Measurements from ENCODE around the gene PHOSPHO2. TPM values are rescaled to one million over a fixed set of nuclear protein-coding genes. Genes with fewer than 3 reads are reported as not detected.

The PHOSPHO2 gene
- total and polyA plus RNA-seq, 2 donors (not counting 3 experiments of a cell fraction or from before 2014, with no cell fraction given): 0.69 to 2.7 TPM

DNA sequence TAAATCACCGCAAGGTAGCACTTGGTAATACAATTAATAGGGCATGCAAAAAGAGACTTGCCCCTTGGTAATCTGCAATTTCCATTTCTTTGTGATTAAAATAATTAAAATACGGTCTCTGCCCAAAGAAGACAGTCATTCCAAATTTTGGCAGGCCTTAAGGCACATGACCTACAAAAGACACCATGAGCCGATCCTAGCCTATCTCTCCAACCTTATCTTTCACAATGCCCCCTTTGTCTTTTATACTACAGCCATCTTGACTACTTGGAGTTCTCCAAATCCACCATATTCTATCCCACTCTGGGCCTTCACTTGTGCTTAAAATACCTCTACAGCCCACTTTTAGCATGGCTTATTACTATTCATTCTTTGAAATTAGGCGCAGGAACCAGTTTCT is 23.3 kb upstream of the PHOSPHO2 start:
- H3K4me2 ChIP-seq (ENCODE audit: insufficient read depth, low read length): no peak overlapping the region
- no peaks in the 10 kb centered on the region for H3K9me1 ChIP-seq (replicated peaks; ENCODE audit: control insufficient read depth, extremely low read depth, insufficient read depth, low read length)
- H3K27ac ChIP-seq (ENCODE audit: insufficient read depth, low read depth, low read length): no peak overlapping the region
- no peak overlapping the region for H2AFZ ChIP-seq (ENCODE audit: low read depth, low read length)
- intact Hi-C loops (cut with micrococcal nuclease) (no loop called here), dilution Hi-C loops (cut with MboI; ENCODE audit: extremely low pct_ligation_motif_present, low sequenced_read_pairs) (no loop called here)
- ChIA-PET POLR2A (no interaction called here), CTCF (no interaction called here)
- H4K20me1 ChIP-seq (replicated peaks; ENCODE audit: control insufficient read depth, extremely low read depth, insufficient read depth, low read length): no peaks in the 10 kb centered on the region
- TF ChIP-seq POLR2AphosphoS5 (IDR thresholded peaks at IDR 0.05; ENCODE audit: insufficient read depth, low read depth, low read length) (no peak), FOS (IDR thresholded peaks at IDR 0.05; ENCODE audit: borderline replicate concordance, insufficient read depth, low read length) (no peak), CTCF (IDR thresholded peaks at IDR 0.05; ENCODE audit: extremely low read depth in 1 of 2, insufficient read depth in 1 of 2, low read depth in 1 of 2, low read length in 2 of 2) (no peak), MAX (IDR thresholded peaks at IDR 0.05; ENCODE audit: insufficient read depth, insufficient read length) (no peak), MYC (IDR thresholded peaks at IDR 0.05; ENCODE audit: low read depth, low read length) (no peak), GATA2 (IDR thresholded peaks at IDR 0.05; ENCODE audit: insufficient read depth, insufficient read length, low read depth, low read length) (no peak), POLR2A (IDR thresholded peaks at IDR 0.05; ENCODE audit: low read depth, low read length) (no peak), EZH2 (IDR thresholded peaks at IDR 0.05; ENCODE audit: borderline replicate concordance, low read depth, low read length, severe bottlenecking) (no peak), JUN (IDR thresholded peaks at IDR 0.05; ENCODE audit: borderline replicate concordance, insufficient read depth, insufficient read length, low read depth) (no peak)
- no peaks in the 10 kb centered on the region for H3K4me1 ChIP-seq (ENCODE audit: control insufficient read depth, extremely low read depth, insufficient read depth, low read length)
- H3K9ac ChIP-seq (replicated peaks; ENCODE audit: extremely low read depth, insufficient read depth, low read length): no peak overlapping the region
- BruUV-seq (replicated peaks): no TSS peak
- FAIRE-seq (no peak), DNase-seq (ENCODE audit: low read depth, low spot score) (no peak)
- H3K36me3 ChIP-seq (ENCODE audit: control insufficient read depth in 2 of 2, extremely low read depth in 1 of 2, insufficient read depth in 2 of 2, low read length in 2 of 2): no peaks in the 10 kb centered on the region
- H3K79me2 ChIP-seq (ENCODE audit: control insufficient read depth, insufficient read depth, low read length): no peaks in the 10 kb centered on the region
- H3K9me3 ChIP-seq (replicated peaks; ENCODE audit: control insufficient read depth, insufficient read depth, low read length): no peaks in the 10 kb centered on the region
- H3K27me3 ChIP-seq (ENCODE audit: control insufficient read depth in 2 of 2, insufficient read depth in 2 of 2, low read length in 2 of 2): peaks cover 2 to 3% of the 10 kb centered on the region in 2 experiments
- no peak overlapping the region for H3K4me3 ChIP-seq (replicated peaks in 1 of 3; ENCODE audit: insufficient read depth in 1 of 3, low read depth in 1 of 3, low read length in 3 of 3)
